Astrocyte (in vitro differentiated cells and primary cell): ENCODE data around the gene PCDH17. TPM values are rescaled to one million over a fixed set of nuclear protein-coding genes. Genes with fewer than 3 reads are reported as not detected.
A peak's percentile ranks its signal among the peaks of the same experiment; 100 is the strongest.

Source experiments
- DNase-seq: peaks from one replicate; pipeline ENCODE4 v3.0.0-alpha.2; 2010; ENCODE audit warnings: low read depth
- FAIRE-seq: peaks from 2 replicates; lab custom pipeline; 2011; peaks lifted over from hg19 to GRCh38; lab: Jason Lieb, UNC
- H2AFZ ChIP-seq: 2 replicates; pipeline ENCODE4 v1.6.0; 2012; ENCODE audit warnings: low read depth, low read length, inconsistent platforms
- H3K27ac ChIP-seq: 2 replicates; pipeline ENCODE4 v1.5.1; 2011; ENCODE audit warnings: low read depth, low read length, inconsistent platforms
- H3K27me3 ChIP-seq: 2 replicates; pipeline ENCODE4 v1.6.0; 2011; ENCODE audit warnings: low read length, inconsistent platforms; ENCODE audit not compliant: insufficient read depth
- H3K36me3 ChIP-seq: 2 replicates; pipeline ENCODE4 v1.5.1; 2011; ENCODE audit warnings: low read length, inconsistent platforms; ENCODE audit not compliant: insufficient read depth
- H3K4me1 ChIP-seq: 2 replicates; pipeline ENCODE4 v1.5.1; 2011; ENCODE audit warnings: low read length, inconsistent platforms; ENCODE audit not compliant: insufficient read depth
- H3K4me2 ChIP-seq: 2 replicates; pipeline ENCODE4 v1.6.0; 2012; ENCODE audit warnings: low read length, inconsistent platforms
- H3K4me3 ChIP-seq: 2 replicates; pipeline ENCODE4 v1.5.1; 2011; ENCODE audit warnings: low read depth, mild to moderate bottlenecking, low read length, inconsistent platforms; ENCODE audit not compliant: insufficient read depth
- H3K79me2 ChIP-seq: 2 replicates; pipeline ENCODE4 v1.6.0; 2012; ENCODE audit warnings: mild to moderate bottlenecking, low read length, inconsistent platforms; ENCODE audit not compliant: insufficient read depth
- H3K9ac ChIP-seq: 2 replicates; pipeline ENCODE4 v1.6.0; 2012; ENCODE audit warnings: mild to moderate bottlenecking, low read length, inconsistent platforms
- H3K9me3 ChIP-seq: 2 replicates; pipeline ENCODE4 v1.5.1; 2012; ENCODE audit warnings: low read depth, mild to moderate bottlenecking, low read length, inconsistent platforms; ENCODE audit not compliant: insufficient read depth
- H4K20me1 ChIP-seq: 2 replicates; pipeline ENCODE4 v1.6.0; 2012; ENCODE audit warnings: low read length, inconsistent platforms; ENCODE audit not compliant: insufficient read depth
- H3K27ac Mint-ChIP-seq: one replicate; pipeline ENCODE4 v1.8.0; 2021; ENCODE audit warnings: mild to moderate bottlenecking, mixed read lengths; ENCODE audit not compliant: unreplicated experiment
- H3K27me3 Mint-ChIP-seq: one replicate; pipeline ENCODE4 v1.8.0; 2021; ENCODE audit warnings: low read depth, mixed read lengths; ENCODE audit not compliant: unreplicated experiment
- H3K36me3 Mint-ChIP-seq: one replicate; pipeline ENCODE4 v1.8.0; 2021; ENCODE audit warnings: low read depth, mixed read lengths; ENCODE audit not compliant: unreplicated experiment
- H3K4me1 Mint-ChIP-seq: one replicate; pipeline ENCODE4 v1.8.0; 2021; ENCODE audit warnings: low read depth, mixed read lengths; ENCODE audit not compliant: unreplicated experiment
- H3K4me3 Mint-ChIP-seq: one replicate; pipeline ENCODE4 v1.8.0; 2021; ENCODE audit warnings: mild to moderate bottlenecking, moderate library complexity, mixed read lengths; ENCODE audit not compliant: unreplicated experiment
- H3K9me3 Mint-ChIP-seq: one replicate; pipeline ENCODE4 v1.8.0; 2021; ENCODE audit warnings: mild to moderate bottlenecking, mixed read lengths; ENCODE audit not compliant: unreplicated experiment
- CTCF ChIP-seq: IDR thresholded peaks from 2 replicates; pipeline ENCODE4 v1.5.1; 2011; ENCODE audit warnings: low read depth, mild to moderate bottlenecking, inconsistent platforms, low read length, moderate library complexity; ENCODE audit not compliant: insufficient read depth
- EZH2 ChIP-seq: IDR thresholded peaks from 2 replicates; pipeline ENCODE4 v1.6.1; 2012; ENCODE audit warnings: mild to moderate bottlenecking, low read length, inconsistent platforms; ENCODE audit not compliant: insufficient read depth
- total RNA-seq: library from RNA; stranded (reverse); gene quantifications from 2 replicates; pipeline ENCODE4 v1.2.1, GENCODE V29; 2021

The PCDH17 gene
- total RNA-seq, 1 donor from 2014 or later, result 2.1 TPM

GRCh38 chr13:57640607-57641006 is 9.1 kb downstream of the PCDH17 start:
- H3K27me3 Mint-ChIP-seq, result no peaks in the 10 kb centered on the region
- H3K79me2 ChIP-seq, result no peaks in the 10 kb centered on the region
- H3K9me3 Mint-ChIP-seq, result no peaks in the 10 kb centered on the region
- no peaks in the 10 kb centered on the region for H3K27me3 ChIP-seq
- no peak overlapping the region for H3K4me2 ChIP-seq
- no peak overlapping the region for H3K27ac ChIP-seq
- no peaks in the 10 kb centered on the region for H4K20me1 ChIP-seq
- no peak for TF ChIP-seq EZH2
- no peak for TF ChIP-seq CTCF
- H3K4me1 ChIP-seq, result no peaks in the 10 kb centered on the region
- FAIRE-seq, result no peak
- DNase-seq, result peak; percentile 67
- H3K9me3 ChIP-seq, result no peaks in the 10 kb centered on the region
- no peaks in the 10 kb centered on the region for H3K36me3 Mint-ChIP-seq
- H3K27ac Mint-ChIP-seq, result no peak overlapping the region
- H3K4me3 Mint-ChIP-seq, result no peak overlapping the region
- H3K36me3 ChIP-seq, result no peaks in the 10 kb centered on the region
- H2AFZ ChIP-seq, result no peak overlapping the region
- no peak overlapping the region for H3K9ac ChIP-seq
- H3K4me3 ChIP-seq, result no peak overlapping the region
- no peaks in the 10 kb centered on the region for H3K4me1 Mint-ChIP-seq

- no peak overlapping the region for H3K27ac ChIP-seq
- DNase-seq (peak; percentile 50), FAIRE-seq (peak; percentile 60)
- no peak overlapping the region for H3K27ac Mint-ChIP-seq
- no peaks in the 10 kb centered on the region for H3K4me1 Mint-ChIP-seq
- no peak overlapping the region for H3K4me3 Mint-ChIP-seq
- H3K4me3 ChIP-seq, result no peak overlapping the region
- no peaks in the 10 kb centered on the region for H3K4me1 ChIP-seq
- no peaks in the 10 kb centered on the region for H4K20me1 ChIP-seq
- H3K4me2 ChIP-seq, result no peak overlapping the region
- H3K9ac ChIP-seq, result no peak overlapping the region
- H2AFZ ChIP-seq, result no peak overlapping the region
- no peaks in the 10 kb centered on the region for H3K9me3 Mint-ChIP-seq
- H3K9me3 ChIP-seq, result no peaks in the 10 kb centered on the region
- no peaks in the 10 kb centered on the region for H3K36me3 Mint-ChIP-seq
- H3K36me3 ChIP-seq, result no peaks in the 10 kb centered on the region
- no peaks in the 10 kb centered on the region for H3K79me2 ChIP-seq
- TF ChIP-seq EZH2 (no peak), CTCF (no peak)
- no peaks in the 10 kb centered on the region for H3K27me3 ChIP-seq
- H3K27me3 Mint-ChIP-seq, result no peaks in the 10 kb centered on the region
Measured at GRCh38 chr13:57641051-57641450, 9.5 kb downstream of the PCDH17 start.

- TF ChIP-seq CTCF (no peak), EZH2 (no peak)
- no peaks in the 10 kb centered on the region for H3K36me3 Mint-ChIP-seq
- H2AFZ ChIP-seq, result no peak overlapping the region
- H3K9me3 Mint-ChIP-seq, result no peaks in the 10 kb centered on the region
- H3K4me2 ChIP-seq, result no peak overlapping the region
- H3K27ac Mint-ChIP-seq, result no peak overlapping the region
- no peaks in the 10 kb centered on the region for H3K79me2 ChIP-seq
- no peak overlapping the region for H3K4me3 ChIP-seq
- no peaks in the 10 kb centered on the region for H3K9me3 ChIP-seq
- no peaks in the 10 kb centered on the region for H3K36me3 ChIP-seq
- H3K4me1 Mint-ChIP-seq, result no peaks in the 10 kb centered on the region
- no peak for DNase-seq
- H3K4me1 ChIP-seq, result no peaks in the 10 kb centered on the region
- FAIRE-seq, result no peak
- H3K27me3 Mint-ChIP-seq, result no peaks in the 10 kb centered on the region
- no peak overlapping the region for H3K9ac ChIP-seq
- H3K27me3 ChIP-seq, result no peaks in the 10 kb centered on the region
- no peak overlapping the region for H3K4me3 Mint-ChIP-seq
- H4K20me1 ChIP-seq, result no peaks in the 10 kb centered on the region
- H3K27ac ChIP-seq, result no peak overlapping the region
Measured at GRCh38 chr13:57644106-57644505, 12.6 kb downstream of the PCDH17 start.
